ENCODE results near the gene DENND1A.
A peak's percentile ranks its signal among the peaks of the same experiment; 100 is the strongest.

Gene DENND1A

GRCh38 chr9:123377211-123377971, 552.5 kb downstream of the DENND1A start:
- H3K23ac ChIP-seq (ENCODE audit: low read depth, low read length, poor library complexity): no peak overlapping the region
- no peak overlapping the region for H3K4me3 ChIP-seq (ENCODE audit: low read length in 2 of 2)
- no peak overlapping the region for H2BK12ac ChIP-seq (ENCODE audit: low read length)
- H3K9me3 ChIP-seq (replicated peaks in 1 of 2; ENCODE audit: control insufficient read depth in 2 of 2, insufficient read depth in 1 of 2, low read depth in 1 of 2, low read length in 2 of 2): no peaks in the 10 kb centered on the region
- no peak overlapping the region for H3K27ac ChIP-seq (replicated peaks; ENCODE audit: low read length)
- H2BK5ac ChIP-seq (ENCODE audit: low read length): peak overlapping the region; percentile 97
- peak overlapping the region; percentile 32 for H2AK5ac ChIP-seq (ENCODE audit: low read depth, low read length)
- DNase-seq (ENCODE audit: low spot score): no peak
- peaks cover 22 to 42% of the 10 kb centered on the region in 2 donors for H3K4me1 ChIP-seq (ENCODE audit: control insufficient read depth in 2 of 2, insufficient read depth in 1 of 2, low read depth in 1 of 2, low read length in 2 of 2)
- H3K18ac ChIP-seq (ENCODE audit: low read length): peak overlapping the region; percentile 62
- no peak overlapping the region for H3K4ac ChIP-seq (ENCODE audit: low read length)
- H3K14ac ChIP-seq (ENCODE audit: low read length): peak overlapping the region; percentile 60
- H3K27me3 ChIP-seq (ENCODE audit: control insufficient read depth in 3 of 3, insufficient read depth in 3 of 3, low read depth in 1 of 3, low read length in 3 of 3): no peaks in the 10 kb centered on the region
- H3K4me2 ChIP-seq (ENCODE audit: insufficient read depth, low read length, poor library complexity, severe bottlenecking): no peak overlapping the region
- H4K91ac ChIP-seq (ENCODE audit: low read depth, low read length, poor library complexity): no peak overlapping the region
- WGBS, 2 donors (ENCODE audit: extremely low coverage in 2 of 2, insufficient read length in 2 of 2, insufficient replicate concordance in 1 of 2): no CpG with 5 or more reads among the region's 21 CpGs
- peaks cover 29 to 71% of the 10 kb centered on the region in 2 donors for H3K36me3 ChIP-seq (replicated peaks in 1 of 2; ENCODE audit: control insufficient read depth in 2 of 2, insufficient read depth in 2 of 2, low read length in 2 of 2)
- peaks cover 25% of the 10 kb centered on the region for H3K79me1 ChIP-seq (ENCODE audit: low read depth, low read length)
- peak overlapping the region; percentile 75 for H3K9ac ChIP-seq (ENCODE audit: low read depth, low read length, poor library complexity)
- no peak overlapping the region for H2BK15ac ChIP-seq (ENCODE audit: low read length)
- no peak overlapping the region for H4K8ac ChIP-seq (ENCODE audit: low read depth, low read length)
- no peak overlapping the region for H2BK120ac ChIP-seq (ENCODE audit: low read depth, low read length)
- no peak overlapping the region for H2AFZ ChIP-seq (ENCODE audit: low read length)

DNA sequence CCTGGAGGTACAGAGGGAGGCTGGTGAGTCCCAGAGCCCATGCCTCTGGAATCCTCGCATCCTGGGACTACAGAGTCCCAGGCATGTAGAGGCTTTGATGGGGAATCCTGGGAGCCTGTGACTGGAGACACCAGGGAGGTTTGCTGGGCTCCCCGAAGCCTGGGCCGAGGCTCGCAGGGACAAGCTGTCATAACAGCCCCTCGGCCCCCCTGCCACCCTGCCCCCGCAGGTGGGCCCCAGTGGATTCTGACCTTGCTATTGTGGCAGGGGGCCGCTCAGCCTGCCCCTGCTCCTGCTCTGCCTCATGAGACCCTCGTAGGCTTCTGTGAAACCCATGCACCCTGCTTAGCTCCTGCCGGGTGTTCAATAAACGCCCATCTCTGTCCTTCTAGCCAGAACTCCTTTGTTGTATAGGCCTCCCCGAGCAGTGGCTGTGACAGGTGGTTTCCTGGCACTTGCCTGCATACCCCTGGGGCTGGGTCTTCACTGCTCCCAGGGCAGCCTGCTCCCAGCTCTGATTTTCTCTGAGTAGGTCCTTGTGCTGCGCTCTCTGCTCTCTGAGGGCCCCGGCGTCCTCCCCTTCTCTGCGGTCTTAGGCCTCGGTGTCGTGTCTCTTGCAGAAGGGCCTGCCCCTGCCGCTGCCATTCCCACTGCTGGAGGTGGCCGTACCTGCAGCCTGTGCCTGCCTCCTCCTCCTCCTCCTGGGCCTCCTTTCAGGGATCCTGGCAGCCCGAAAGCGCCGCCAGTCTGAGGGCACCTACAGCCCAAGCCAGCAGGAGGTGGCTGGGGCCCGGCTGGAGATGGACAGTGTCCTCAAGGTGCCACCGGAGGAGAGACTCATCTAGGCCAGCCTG, 553.5 kb downstream of the DENND1A start:
- no peak overlapping the region for H2BK120ac ChIP-seq (ENCODE audit: low read depth, low read length)
- H3K27ac ChIP-seq (replicated peaks; ENCODE audit: low read length): no peak overlapping the region
- H2AFZ ChIP-seq (ENCODE audit: low read length): no peak overlapping the region
- no peak overlapping the region for H3K4ac ChIP-seq (ENCODE audit: low read length)
- peaks cover 22 to 42% of the 10 kb centered on the region in 2 donors for H3K4me1 ChIP-seq (ENCODE audit: control insufficient read depth in 2 of 2, insufficient read depth in 1 of 2, low read depth in 1 of 2, low read length in 2 of 2)
- H3K23ac ChIP-seq (ENCODE audit: low read depth, low read length, poor library complexity): peak overlapping the region; percentile 66
- no CpG with 5 or more reads among the region's 24 CpGs for WGBS, 2 donors (ENCODE audit: extremely low coverage in 2 of 2, insufficient read length in 2 of 2, insufficient replicate concordance in 1 of 2)
- H3K4me2 ChIP-seq (ENCODE audit: insufficient read depth, low read length, poor library complexity, severe bottlenecking): no peak overlapping the region
- peak overlapping the region; percentile 86 for H2AK5ac ChIP-seq (ENCODE audit: low read depth, low read length)
- H3K4me3 ChIP-seq (ENCODE audit: low read length in 2 of 2): no peak overlapping the region
- no peak overlapping the region for H2BK12ac ChIP-seq (ENCODE audit: low read length)
- peaks cover 0 to 2% of the 10 kb centered on the region in 2 donors for H3K9me3 ChIP-seq (replicated peaks in 1 of 2; ENCODE audit: control insufficient read depth in 2 of 2, insufficient read depth in 1 of 2, low read depth in 1 of 2, low read length in 2 of 2)
- peaks cover 38 to 81% of the 10 kb centered on the region in 2 donors for H3K36me3 ChIP-seq (replicated peaks in 1 of 2; ENCODE audit: control insufficient read depth in 2 of 2, insufficient read depth in 2 of 2, low read length in 2 of 2)
- peak overlapping the region; percentile 97 for H2BK5ac ChIP-seq (ENCODE audit: low read length)
- no peak overlapping the region for H2BK15ac ChIP-seq (ENCODE audit: low read length)
- no peak overlapping the region for H4K8ac ChIP-seq (ENCODE audit: low read depth, low read length)
- no peaks in the 10 kb centered on the region for H3K27me3 ChIP-seq (ENCODE audit: control insufficient read depth in 3 of 3, insufficient read depth in 3 of 3, low read depth in 1 of 3, low read length in 3 of 3)
- peaks cover 29% of the 10 kb centered on the region for H3K79me1 ChIP-seq (ENCODE audit: low read depth, low read length)
- H3K14ac ChIP-seq (ENCODE audit: low read length): no peak overlapping the region
- H3K18ac ChIP-seq (ENCODE audit: low read length): peak overlapping the region; percentile 42
- H3K9ac ChIP-seq (ENCODE audit: low read depth, low read length, poor library complexity): no peak overlapping the region
- H4K91ac ChIP-seq (ENCODE audit: low read depth, low read length, poor library complexity): no peak overlapping the region
- no peak for DNase-seq (ENCODE audit: low spot score)

DNA sequence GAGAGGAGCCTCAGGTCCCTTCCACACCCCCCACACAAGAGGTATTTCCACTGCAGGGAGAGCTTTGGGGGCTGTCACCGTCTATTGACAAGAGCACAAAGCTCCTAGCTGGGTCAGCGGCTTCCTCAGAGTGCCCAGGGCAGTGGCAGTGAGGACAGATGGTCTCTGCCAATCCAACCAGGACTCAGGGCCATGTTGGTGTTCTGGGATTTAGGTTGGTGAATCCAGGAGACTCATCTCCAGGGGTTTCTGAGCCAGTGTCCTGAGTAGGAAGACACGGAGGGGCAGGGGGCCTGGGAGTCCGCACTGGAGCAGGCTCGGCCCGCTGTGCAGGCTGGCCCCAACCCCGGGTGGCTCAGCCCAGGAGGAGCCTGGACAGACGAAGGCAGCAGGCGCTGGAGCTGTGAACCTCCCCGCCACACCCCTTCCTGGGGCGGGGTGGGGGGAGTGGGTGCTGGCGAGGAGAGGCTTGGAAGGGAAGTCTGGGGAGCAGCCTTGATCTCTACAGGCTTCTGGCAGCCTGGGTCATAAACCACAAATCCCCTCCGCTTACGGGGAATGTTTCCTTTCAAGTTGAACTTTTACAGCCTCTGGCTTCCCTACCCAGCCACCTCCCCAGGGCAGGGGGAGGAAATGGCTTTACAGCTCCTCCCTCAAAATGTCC, 554.3 kb downstream of the DENND1A start:
- H3K27ac ChIP-seq (replicated peaks; ENCODE audit: low read length): no peak overlapping the region
- peak overlapping the region; percentile 99 for H2BK15ac ChIP-seq (ENCODE audit: low read length)
- peak overlapping the region; percentile 84 for H2BK120ac ChIP-seq (ENCODE audit: low read depth, low read length)
- peak overlapping the region; percentile 78 for H3K9ac ChIP-seq (ENCODE audit: low read depth, low read length, poor library complexity)
- H2AFZ ChIP-seq (ENCODE audit: low read length): no peak overlapping the region
- H3K4me1 ChIP-seq (ENCODE audit: control insufficient read depth in 2 of 2, insufficient read depth in 1 of 2, low read depth in 1 of 2, low read length in 2 of 2): peaks cover 22 to 41% of the 10 kb centered on the region in 2 donors
- peak overlapping the region; percentile 100 for H3K18ac ChIP-seq (ENCODE audit: low read length)
- peaks cover 33% of the 10 kb centered on the region for H3K79me1 ChIP-seq (ENCODE audit: low read depth, low read length)
- H3K4me3 ChIP-seq (ENCODE audit: low read length in 2 of 2): no peak overlapping the region
- peak overlapping the region; percentile 94 for H3K23ac ChIP-seq (ENCODE audit: low read depth, low read length, poor library complexity)
- no peak overlapping the region for H3K4ac ChIP-seq (ENCODE audit: low read length)
- H2BK5ac ChIP-seq (ENCODE audit: low read length): peak overlapping the region; percentile 97
- H2AK5ac ChIP-seq (ENCODE audit: low read depth, low read length): peak overlapping the region; percentile 100
- peak overlapping the region; percentile 75 for H3K14ac ChIP-seq (ENCODE audit: low read length)
- H3K36me3 ChIP-seq (replicated peaks in 1 of 2; ENCODE audit: control insufficient read depth in 2 of 2, insufficient read depth in 2 of 2, low read length in 2 of 2): peaks cover 44 to 89% of the 10 kb centered on the region in 2 donors
- H4K91ac ChIP-seq (ENCODE audit: low read depth, low read length, poor library complexity): no peak overlapping the region
- no peak overlapping the region for H3K4me2 ChIP-seq (ENCODE audit: insufficient read depth, low read length, poor library complexity, severe bottlenecking)
- no CpG with 5 or more reads among the region's 14 CpGs for whole genome bisulfite sequencing, 2 donors (ENCODE audit: extremely low coverage in 2 of 2, insufficient read length in 2 of 2, insufficient replicate concordance in 1 of 2)
- peaks cover 0 to 2% of the 10 kb centered on the region in 2 donors for H3K9me3 ChIP-seq (replicated peaks in 1 of 2; ENCODE audit: control insufficient read depth in 2 of 2, insufficient read depth in 1 of 2, low read depth in 1 of 2, low read length in 2 of 2)
- H4K8ac ChIP-seq (ENCODE audit: low read depth, low read length): peak overlapping the region; percentile 54
- no peaks in the 10 kb centered on the region for H3K27me3 ChIP-seq (ENCODE audit: control insufficient read depth in 3 of 3, insufficient read depth in 3 of 3, low read depth in 1 of 3, low read length in 3 of 3)
- no peak for DNase-seq (ENCODE audit: low spot score)
- peak overlapping the region; percentile 63 for H2BK12ac ChIP-seq (ENCODE audit: low read length)

Measured in neuronal stem cell (in vitro differentiated cells).